CD4-positive, alpha-beta memory T cell (primary cell): ENCODE results near the gene GORASP1. TPM values are rescaled to one million over a fixed set of nuclear protein-coding genes. Genes with fewer than 3 reads are reported as not detected.
A peak's percentile ranks its signal among the peaks of the same experiment; 100 is the strongest.

Experiments used
- CTCF ChIA-PET: fragments of 350-600 bp; sonication (Branson Sonifier 250); formaldehyde crosslinking; loops from one replicate; lab custom pipeline; 2021; ENCODE audit warnings: inconsistent platforms; ENCODE audit not compliant: partially characterized antibody; lab: Charles Lee
- POLR2A ChIA-PET: fragments of 350-600 bp; sonication (Branson Sonifier 250); formaldehyde crosslinking; loops from one replicate; lab custom pipeline; 2021; ENCODE audit not compliant: partially characterized antibody; lab: Charles Lee
- DNase-seq, 5 donors: peaks; one replicate each; pipeline versions ENCODE4 v3.0.0 to v3.0.0-alpha.2; 2020 to 2022; ENCODE audit warnings: mixed read lengths in 1 of 5
- H3K27ac ChIP-seq: one replicate; pipeline ENCODE4 v1.7.0; 2013; ENCODE audit warnings: low read depth, low read length
- H3K27me3 ChIP-seq: 2 replicates; pipeline ENCODE4 v1.7.0; 2013; ENCODE audit warnings: mild to moderate bottlenecking, low read length, moderate library complexity; ENCODE audit not compliant: insufficient read depth
- H3K36me3 ChIP-seq: 2 replicates; pipeline ENCODE4 v1.7.0; 2013; ENCODE audit warnings: mild to moderate bottlenecking, low read length, moderate library complexity; ENCODE audit not compliant: insufficient read depth
- H3K4me1 ChIP-seq: 2 replicates; pipeline ENCODE4 v1.7.0; 2013; ENCODE audit warnings: mild to moderate bottlenecking, low read length, moderate library complexity; ENCODE audit not compliant: insufficient read depth
- H3K4me3 ChIP-seq, 2 donors: one replicate each; pipeline ENCODE4 v1.7.0; 2013; ENCODE audit warnings: low read length in 2 of 2, mild to moderate bottlenecking in 1 of 2
- H3K9me3 ChIP-seq, 2 donors: one replicate each; pipeline ENCODE4 v1.7.0; 2013; ENCODE audit warnings: low read length in 2 of 2, control low read depth in 1 of 2; ENCODE audit not compliant: control insufficient read depth in 1 of 2
- H3K27ac Mint-ChIP-seq, 7 donors: one replicate each; pipeline ENCODE4 v1.8.0; 2020 to 2021; ENCODE audit warnings: mixed read lengths in 7 of 7, mild to moderate bottlenecking in 6 of 7, inconsistent platforms in 3 of 7, moderate library complexity in 3 of 7
- H3K27me3 Mint-ChIP-seq, 2 donors: one replicate each; pipeline ENCODE4 v1.8.0; 2020 to 2021; ENCODE audit warnings: mixed read lengths in 2 of 2
- H3K36me3 Mint-ChIP-seq, 2 donors: one replicate each; pipeline ENCODE4 v1.8.0; 2020 to 2021; ENCODE audit warnings: mixed read lengths in 2 of 2, inconsistent platforms in 1 of 2, mild to moderate bottlenecking in 1 of 2
- H3K4me1 Mint-ChIP-seq, 4 donors: one replicate each; pipeline ENCODE4 v1.8.0; 2020 to 2021; ENCODE audit warnings: mixed read lengths in 4 of 4, mild to moderate bottlenecking in 1 of 4
- H3K4me3 Mint-ChIP-seq, 8 donors: one replicate each; pipeline ENCODE4 v1.8.0; 2020 to 2021; ENCODE audit warnings: mixed read lengths in 8 of 8, mild to moderate bottlenecking in 7 of 8, moderate library complexity in 6 of 8, inconsistent platforms in 3 of 8
- H3K9me3 Mint-ChIP-seq, 8 donors: one replicate each; pipeline ENCODE4 v1.8.0; 2020 to 2021; ENCODE audit warnings: mixed read lengths in 8 of 8, mild to moderate bottlenecking in 5 of 8, inconsistent platforms in 3 of 8, moderate library complexity in 1 of 8
- intact Hi-C: fragments of 100-400 bp; cut with micrococcal nuclease; formaldehyde crosslinking; loops from one replicate; pipeline ENCODE4 v1.15.1; 2023
- polyA plus RNA-seq, 2 donors: library from polyadenylated mRNA; unstranded; fragments of 300-500 nt; fragmentation: Illumina TruSeq; gene quantifications; one replicate each; pipeline ENCODE4 v1.2.3, GENCODE V29; 2021
- total RNA-seq, 2 experiments: library from RNA; stranded (reverse); gene quantifications; one replicate each; pipeline ENCODE4 v1.2.3, GENCODE V29; 2021

The GORASP1 gene
- total and polyA plus RNA-seq, 4 experiments from 2014 or later: 21.5 to 58.4 (median 39.6) TPM

- Histone ChIP-seq H3K27me3 (no peaks in the 10 kb centered on the region), H3K36me3 (peaks cover 53% of the 10 kb centered on the region), H3K9me3 (no peaks in the 10 kb centered on the region), H3K4me3 (no peak overlapping the region), H3K27ac (no peak overlapping the region), H3K4me1 (no peaks in the 10 kb centered on the region)
- Mint-ChIP-seq H3K9me3 (peaks cover 0 to 3% (median 0%) of the 10 kb centered on the region in 8 donors), H3K27ac (peak overlapping the region in 2 of 7 donors; percentile 49 to 53), H3K4me3 (no peak overlapping the region), H3K27me3 (no peaks in the 10 kb centered on the region), H3K4me1 (no peaks in the 10 kb centered on the region), H3K36me3 (peaks cover 31 to 87% of the 10 kb centered on the region in 2 donors)
- no peak for DNase-seq
- POLR2A ChIA-PET: no interaction called here
- intact Hi-C loops: no loop called here
- CTCF ChIA-PET: interaction anchor here (1.1 to 7.0 kb wide), 3 partner anchors 38 to 203 kb away, joined by 3 to 35 read pairs (median 5); no protein-coding TSS in a partner anchor
Measured at GRCh38 chr3:39088889-39089288, 18.5 kb downstream of the GORASP1 start.

DNA sequence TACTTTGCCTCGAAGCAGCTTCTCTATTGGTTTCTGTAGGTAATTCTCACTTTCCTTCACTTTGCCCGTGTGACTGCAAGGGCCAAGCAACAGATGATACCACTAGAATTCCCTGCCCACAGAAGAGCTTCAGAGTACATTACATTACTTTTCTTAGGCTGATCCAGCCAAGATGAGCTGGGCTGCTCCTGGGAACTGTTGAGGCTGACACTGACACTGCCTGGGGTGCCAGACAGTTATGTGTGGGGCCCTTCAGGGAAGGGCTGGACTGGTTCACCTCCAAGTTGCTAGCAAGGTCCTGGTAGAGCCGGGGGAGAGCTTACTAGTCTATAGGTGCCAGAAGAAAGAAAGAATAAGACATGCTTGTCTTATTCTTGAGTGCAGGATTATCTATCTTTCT is 19.0 kb downstream of the GORASP1 start:
- intact Hi-C loops: no loop called here
- Histone ChIP-seq H3K4me1 (no peaks in the 10 kb centered on the region), H3K9me3 (no peaks in the 10 kb centered on the region), H3K36me3 (peaks cover 51% of the 10 kb centered on the region), H3K27me3 (no peaks in the 10 kb centered on the region), H3K27ac (no peak overlapping the region), H3K4me3 (no peak overlapping the region)
- Mint-ChIP-seq H3K27me3 (no peaks in the 10 kb centered on the region), H3K9me3 (peaks cover 0 to 3% (median 0%) of the 10 kb centered on the region in 8 donors), H3K27ac (peak overlapping the region in 3 of 7 donors; percentile 46 to 74 (median 70)), H3K4me3 (no peak overlapping the region), H3K36me3 (peaks cover 32 to 85% of the 10 kb centered on the region in 2 donors), H3K4me1 (no peaks in the 10 kb centered on the region)
- DNase-seq: no peak
- ChIA-PET CTCF (interaction anchor here (1.4 to 7.0 kb wide), 2 partner anchors 199 to 204 kb away, joined by 5 to 35 read pairs; no protein-coding TSS in a partner anchor), POLR2A (interaction anchor here (0.9 kb wide), 1 partner anchor 18 kb away, joined by 3 read pairs; no protein-coding TSS in a partner anchor)

- Mint-ChIP-seq H3K4me1 (peaks cover 0 to 2% (median under 1%) of the 10 kb centered on the region in 4 donors), H3K27me3 (no peaks in the 10 kb centered on the region), H3K9me3 (no peaks in the 10 kb centered on the region), H3K4me3 (no peak overlapping the region), H3K36me3 (peaks cover 47 to 82% of the 10 kb centered on the region in 2 donors), H3K27ac (peak overlapping the region in 1 of 7 donors; percentile 28)
- Histone ChIP-seq H3K4me1 (no peaks in the 10 kb centered on the region), H3K27me3 (no peaks in the 10 kb centered on the region), H3K4me3 (no peak overlapping the region), H3K36me3 (peaks cover 46% of the 10 kb centered on the region), H3K9me3 (no peaks in the 10 kb centered on the region), H3K27ac (no peak overlapping the region)
- ChIA-PET CTCF (interaction anchor here (1.4 to 2.1 kb wide), 4 partner anchors 18 to 207 kb away, joined by 5 to 8 read pairs (median 6); no protein-coding TSS in a partner anchor), POLR2A (no interaction called here)
- intact Hi-C loops: no loop called here
- DNase-seq: no peak
Measured at GRCh38 chr3:39086144-39086543, 21.3 kb downstream of the GORASP1 start.

DNA sequence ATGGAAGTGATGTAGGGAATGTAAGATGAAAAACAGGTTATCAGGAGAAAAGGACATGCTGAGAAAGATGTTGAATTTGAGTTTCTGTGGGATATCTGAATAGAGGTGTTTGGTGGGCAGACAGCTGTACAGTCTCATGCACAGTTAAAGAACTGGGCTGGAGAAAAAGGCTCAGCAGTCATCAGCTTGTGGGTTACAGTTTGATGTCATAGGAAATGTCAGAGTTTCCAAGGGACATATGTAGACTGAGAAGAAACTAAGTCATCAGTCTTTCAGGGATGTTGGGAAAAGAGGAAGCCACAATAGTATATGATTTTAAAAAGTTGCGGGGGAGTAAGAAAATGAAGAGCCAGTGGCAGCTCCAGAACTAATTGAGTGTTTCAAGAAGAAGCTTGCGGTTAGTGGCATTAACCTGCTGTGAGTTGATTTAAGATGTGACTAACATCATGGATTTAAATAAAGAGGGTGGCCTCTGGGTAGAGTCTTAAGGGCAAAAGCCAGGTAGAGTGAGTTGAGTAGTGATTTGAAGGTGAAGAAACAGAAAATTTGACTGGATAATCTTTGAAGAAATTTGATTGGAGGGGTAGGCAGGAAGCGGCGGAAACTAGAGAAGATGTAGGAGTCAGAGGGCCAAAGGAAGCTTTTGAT is 24.6 kb downstream of the GORASP1 start:
- Mint-ChIP-seq H3K9me3 (no peaks in the 10 kb centered on the region), H3K27me3 (no peaks in the 10 kb centered on the region), H3K4me3 (no peak overlapping the region), H3K27ac (peak overlapping the region in 5 of 7 donors; percentile 23 to 79 (median 57)), H3K4me1 (peaks cover 0 to 9% (median 6%) of the 10 kb centered on the region in 4 donors), H3K36me3 (peaks cover 50 to 72% of the 10 kb centered on the region in 2 donors)
- Histone ChIP-seq H3K36me3 (peaks cover 26% of the 10 kb centered on the region), H3K4me1 (no peaks in the 10 kb centered on the region), H3K27ac (no peak overlapping the region), H3K9me3 (no peaks in the 10 kb centered on the region), H3K27me3 (no peaks in the 10 kb centered on the region), H3K4me3 (no peak overlapping the region)
- POLR2A ChIA-PET: no interaction called here
- CTCF ChIA-PET: interaction anchor here (1.9 kb wide), 1 partner anchor 207 kb away, joined by 5 read pairs; no protein-coding TSS in a partner anchor
- DNase-seq: no peak
- intact Hi-C loops: no loop called here

DNA sequence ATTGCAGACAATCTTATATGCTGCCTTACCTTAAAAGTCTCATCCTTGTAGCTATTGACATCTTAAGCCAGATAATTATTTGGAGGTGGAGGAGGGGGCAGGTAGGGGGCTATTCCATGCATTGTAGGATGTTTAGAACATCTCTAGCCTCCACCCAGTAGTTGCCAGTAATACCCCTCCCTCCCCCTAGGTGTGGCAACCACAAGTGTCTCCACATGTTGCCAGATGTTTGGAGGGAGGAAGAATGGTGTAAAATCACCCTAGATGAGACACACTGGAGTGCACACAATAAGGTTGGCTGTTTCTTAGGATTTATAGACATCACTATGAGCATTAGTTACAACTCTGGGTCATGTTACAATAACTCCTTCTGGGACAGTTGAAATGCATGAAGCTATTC is 27.4 kb downstream of the GORASP1 start:
- ChIA-PET CTCF (interaction anchor here (0.7 to 2.6 kb wide), 4 partner anchors 35 to 298 kb away, joined by 3 to 10 read pairs (median 6); no protein-coding TSS in a partner anchor), POLR2A (no interaction called here)
- no peaks in the 10 kb centered on the region for H3K27me3 Mint-ChIP-seq
- peaks cover 26% of the 10 kb centered on the region for H3K36me3 ChIP-seq
- no peaks in the 10 kb centered on the region for H3K9me3 Mint-ChIP-seq
- no peaks in the 10 kb centered on the region for H3K9me3 ChIP-seq
- no peak for DNase-seq
- intact Hi-C loops: no loop called here
- H3K27ac Mint-ChIP-seq: peak overlapping the region in 4 of 7 donors; percentile 26 to 59 (median 52)
- H3K27me3 ChIP-seq: no peaks in the 10 kb centered on the region
- no peak overlapping the region for H3K27ac ChIP-seq
- H3K4me1 ChIP-seq: no peaks in the 10 kb centered on the region
- H3K4me3 Mint-ChIP-seq: no peak overlapping the region
- H3K4me1 Mint-ChIP-seq: peaks cover 0 to 11% (median 6%) of the 10 kb centered on the region in 4 donors
- no peak overlapping the region for H3K4me3 ChIP-seq
- peaks cover 65 to 72% of the 10 kb centered on the region in 2 donors for H3K36me3 Mint-ChIP-seq

DNA sequence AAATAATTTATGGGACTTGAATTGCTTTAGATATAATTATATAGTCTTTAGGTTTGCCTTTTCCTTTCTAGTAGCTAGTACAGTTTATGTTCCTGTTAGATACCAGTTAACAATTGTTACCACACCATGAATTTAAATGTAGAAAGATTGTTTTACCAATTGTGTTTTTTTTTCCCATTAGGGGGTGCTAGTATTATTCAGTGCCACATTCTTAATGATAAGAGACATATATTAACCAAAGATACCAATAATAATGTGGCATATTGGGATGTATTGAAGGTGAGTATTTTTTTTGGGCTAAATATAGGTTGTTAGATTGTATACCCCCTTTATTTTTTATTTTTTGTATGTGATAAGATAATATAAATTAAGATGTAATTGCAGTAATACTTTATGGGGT is 27.9 kb downstream of the GORASP1 start:
- ChIA-PET CTCF (interaction anchor here (0.7 to 2.6 kb wide), 4 partner anchors 34 to 299 kb away, joined by 3 to 10 read pairs (median 6); no protein-coding TSS in a partner anchor), POLR2A (no interaction called here)
- no peak for DNase-seq
- H3K4me1 ChIP-seq: no peaks in the 10 kb centered on the region
- no peak overlapping the region for H3K27ac ChIP-seq
- H3K4me3 ChIP-seq: no peak overlapping the region
- no peaks in the 10 kb centered on the region for H3K9me3 ChIP-seq
- Mint-ChIP-seq H3K36me3 (peaks cover 68 to 74% of the 10 kb centered on the region in 2 donors), H3K27ac (peak overlapping the region in 1 of 7 donors; percentile 19), H3K9me3 (no peaks in the 10 kb centered on the region), H3K27me3 (no peaks in the 10 kb centered on the region), H3K4me1 (peaks cover 0 to 13% (median 6%) of the 10 kb centered on the region in 4 donors), H3K4me3 (no peak overlapping the region)
- H3K27me3 ChIP-seq: no peaks in the 10 kb centered on the region
- intact Hi-C loops: no loop called here
- peaks cover 31% of the 10 kb centered on the region for H3K36me3 ChIP-seq

DNA sequence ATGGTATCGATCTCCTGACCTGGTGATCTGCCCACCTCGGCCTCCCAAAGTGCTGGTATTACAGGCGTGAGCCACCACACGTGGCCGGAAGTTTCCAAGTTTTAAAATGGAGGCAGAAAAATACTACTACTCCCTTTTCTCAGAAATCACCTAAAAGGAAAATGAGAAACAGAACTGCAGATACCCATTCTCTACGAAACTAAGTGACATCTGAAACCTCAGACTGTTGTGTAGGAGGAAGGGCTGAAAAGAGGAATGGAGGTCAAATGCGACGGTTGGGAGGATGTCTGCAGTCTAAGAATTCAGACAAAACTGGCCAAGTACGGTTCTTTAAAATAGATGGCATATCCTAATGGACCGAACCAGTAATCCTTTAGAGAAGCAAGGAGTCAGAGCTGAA is 31.5 kb downstream of the GORASP1 start:
- CTCF ChIA-PET: no interaction called here
- peak overlapping the region in 2 of 7 donors; percentile 57 to 59 for H3K27ac Mint-ChIP-seq
- peaks cover 0 to 11% (median 5%) of the 10 kb centered on the region in 4 donors for H3K4me1 Mint-ChIP-seq
- no peak for DNase-seq
- H3K9me3 Mint-ChIP-seq: no peaks in the 10 kb centered on the region
- intact Hi-C loops: no loop called here
- Histone ChIP-seq H3K27me3 (no peaks in the 10 kb centered on the region), H3K36me3 (peaks cover 66% of the 10 kb centered on the region), H3K4me1 (no peaks in the 10 kb centered on the region), H3K4me3 (no peak overlapping the region), H3K9me3 (no peaks in the 10 kb centered on the region), H3K27ac (no peak overlapping the region)
- POLR2A ChIA-PET: no interaction called here
- H3K4me3 Mint-ChIP-seq: no peak overlapping the region
- peaks cover 67 to 82% of the 10 kb centered on the region in 2 donors for H3K36me3 Mint-ChIP-seq
- no peaks in the 10 kb centered on the region for H3K27me3 Mint-ChIP-seq
